ENCODE data around the gene PIP5K1C. TPM values are rescaled to one million over a fixed set of nuclear protein-coding genes. Genes with fewer than 3 reads are reported as not detected.
A peak's percentile ranks its signal among the peaks of the same experiment; 100 is the strongest.

Gene PIP5K1C
- total and polyA plus RNA-seq, 9 of the 15 experiments (the other 6 are each of a cell fraction or from before 2014, with no cell fraction given), result 0.38 to 22.1 (median 4.1) TPM

DNA sequence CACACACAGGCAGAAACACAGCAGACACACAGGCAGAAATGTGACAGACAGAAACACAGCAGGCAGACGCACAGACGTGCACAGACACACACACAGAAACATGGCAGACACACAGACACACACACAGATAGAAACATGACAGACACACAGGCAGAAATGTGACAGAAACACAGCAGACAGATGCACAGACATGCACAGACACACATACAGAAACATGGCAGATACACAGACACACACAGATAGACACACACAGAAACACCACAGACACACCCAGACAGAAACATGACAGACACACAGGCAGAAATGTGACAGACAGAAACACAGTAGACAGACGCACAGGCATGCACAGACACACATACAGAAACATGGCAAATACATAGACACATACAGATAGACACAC is 94.9 kb downstream of the PIP5K1C start (continued):
- TF ChIP-seq RERE (CRISPR knock-in tag; IDR thresholded peaks at IDR 0.05; ENCODE audit: borderline replicate concordance) (no peak), MNT (conservative IDR thresholded peaks at IDR 0.05) (peak in 1 of 2 experiments; percentile 10; a peak in 1 of 4 replicates), PHB2 (IDR thresholded peaks at IDR 0.05; ENCODE audit: low read depth) (peak; percentile 21; the same call in 1 of the 2 replicates), KHSRP (IDR thresholded peaks at IDR 0.05) (0 out of 2 replicates have a peak, but pooled peaks have one; percentile 41), TSC22D4 (tag; IDR thresholded peaks at IDR 0.05) (peak; percentile 66; the same call in 1 of the 2 replicates), KDM1A (IDR thresholded peaks at IDR 0.05) (no peak), FOXK2 (conservative IDR thresholded peaks at IDR 0.05 in 1 of 2, IDR thresholded peaks at IDR 0.05 in 1 of 2; ENCODE audit: low read depth in 2 of 2) (peak in 1 of 2 experiments; percentile 69; a peak in 2 of 4 replicates), SMARCA5 (IDR thresholded peaks at IDR 0.05) (peak; percentile 22; the same call in 1 of the 2 replicates), GABPA (tag; conservative IDR thresholded peaks at IDR 0.05; ENCODE audit: low read depth) (no peak), PKNOX1 (IDR thresholded peaks at IDR 0.05) (peak; percentile 61), HDGF (IDR thresholded peaks at IDR 0.05) (peak; percentile 70; the same call in 1 of the 2 replicates), MCM7 (IDR thresholded peaks at IDR 0.05) (peak in 1 of 2 experiments; percentile 57; a peak in 1 of 4 replicates), DMBX1 (CRISPR knock-in tag; IDR thresholded peaks at IDR 0.05; ENCODE audit: borderline replicate concordance) (no peak), PCBP2 (IDR thresholded peaks at IDR 0.05; ENCODE audit: low read depth, low read length, poor library complexity, severe bottlenecking) (no peak), HDAC1 (IDR thresholded peaks at IDR 0.05) (peak in 1 of 2 experiments; percentile 55; a peak in 1 of 4 replicates), ZC3H8 (IDR thresholded peaks at IDR 0.05) (0 out of 2 replicates have a peak, but pooled peaks have one; percentile 50)
- TF ChIP-seq, protein P1, sequence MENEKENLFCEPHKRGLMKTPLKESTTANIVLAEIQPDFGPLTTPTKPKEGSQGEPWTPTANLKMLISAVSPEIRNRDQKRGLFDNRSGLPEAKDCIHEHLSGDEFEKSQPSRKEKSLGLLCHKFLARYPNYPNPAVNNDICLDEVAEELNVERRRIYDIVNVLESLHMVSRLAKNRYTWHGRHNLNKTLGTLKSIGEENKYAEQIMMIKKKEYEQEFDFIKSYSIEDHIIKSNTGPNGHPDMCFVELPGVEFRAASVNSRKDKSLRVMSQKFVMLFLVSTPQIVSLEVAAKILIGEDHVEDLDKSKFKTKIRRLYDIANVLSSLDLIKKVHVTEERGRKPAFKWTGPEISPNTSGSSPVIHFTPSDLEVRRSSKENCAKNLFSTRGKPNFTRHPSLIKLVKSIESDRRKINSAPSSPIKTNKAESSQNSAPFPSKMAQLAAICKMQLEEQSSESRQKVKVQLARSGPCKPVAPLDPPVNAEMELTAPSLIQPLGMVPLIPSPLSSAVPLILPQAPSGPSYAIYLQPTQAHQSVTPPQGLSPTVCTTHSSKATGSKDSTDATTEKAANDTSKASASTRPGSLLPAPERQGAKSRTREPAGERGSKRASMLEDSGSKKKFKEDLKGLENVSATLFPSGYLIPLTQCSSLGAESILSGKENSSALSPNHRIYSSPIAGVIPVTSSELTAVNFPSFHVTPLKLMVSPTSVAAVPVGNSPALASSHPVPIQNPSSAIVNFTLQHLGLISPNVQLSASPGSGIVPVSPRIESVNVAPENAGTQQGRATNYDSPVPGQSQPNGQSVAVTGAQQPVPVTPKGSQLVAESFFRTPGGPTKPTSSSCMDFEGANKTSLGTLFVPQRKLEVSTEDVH (IDR thresholded peaks at IDR 0.05; ENCODE audit: low read depth, partially characterized antibody), result peak; percentile 5
